ENCODE measurements around the gene C11orf21.
A peak's percentile ranks its signal among the peaks of the same experiment; 100 is the strongest.

DNA sequence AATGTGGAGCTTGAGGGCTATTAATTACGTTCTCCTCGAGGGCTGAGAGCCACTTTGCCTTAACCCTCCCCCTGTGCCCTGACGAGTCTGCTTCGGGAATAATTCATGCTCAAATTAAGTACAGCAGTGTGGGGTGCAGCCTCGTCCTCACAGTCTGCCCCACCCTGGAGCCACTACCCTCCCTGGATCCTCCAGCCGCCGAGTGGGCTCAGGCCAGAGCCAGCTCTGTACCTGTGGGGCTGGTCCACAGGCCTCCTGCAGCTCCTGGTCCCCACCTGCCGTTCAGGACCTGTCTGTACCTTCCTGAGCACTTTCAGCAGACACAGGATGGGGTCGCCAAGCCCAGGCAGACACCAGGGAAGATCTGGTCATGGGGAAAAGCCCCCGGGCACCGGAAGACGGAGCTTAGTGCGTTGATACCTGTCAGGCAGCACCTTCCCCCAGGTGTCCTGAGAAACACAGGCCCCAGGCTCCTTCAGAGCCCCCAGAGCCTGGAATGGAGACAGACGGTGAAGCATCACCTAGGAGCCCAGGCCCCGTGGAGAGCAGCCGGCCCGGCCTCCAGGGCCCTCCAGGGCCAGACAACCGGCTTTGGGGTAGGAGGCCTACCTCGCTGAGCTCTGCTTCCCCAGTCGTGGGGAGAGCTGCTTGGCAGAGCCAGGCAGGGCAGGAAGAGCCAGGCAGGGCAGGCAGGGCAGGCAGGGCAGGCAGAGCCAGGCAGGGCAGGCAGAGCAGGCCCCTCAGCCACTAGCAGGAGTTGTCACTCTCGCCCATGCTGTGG is 9.8 kb upstream of the C11orf21 start:
- TF ChIP-seq EZH2 (IDR thresholded peaks at IDR 0.05; ENCODE audit: low read length) (no peak), CTCF (optimal IDR thresholded peaks at IDR 0.05 in 1 of 3, IDR thresholded peaks at IDR 0.05 in 1 of 3, conservative IDR thresholded peaks at IDR 0.05 in 1 of 3; ENCODE audit: extremely low read depth in 1 of 3, insufficient read depth in 2 of 3, low read length in 3 of 3) (peak in 1 of 3 experiments; percentile 3)
